Natural killer cell (primary cell): ENCODE data around the gene DOK1. TPM values are rescaled to one million over a fixed set of nuclear protein-coding genes. Genes with fewer than 3 reads are reported as not detected.

Experiments
- ATAC-seq, 3 donors: fragments of 150-1000 bp in 2 of 3; fragments of 200-7000 bp in 1 of 3; cut with Tn5 transposase; 1 replicate in 1 of 3; 2 replicates in 2 of 3; pipeline ENCODE4 v1.10.0; 2021; ENCODE audit warnings: mild to moderate bottlenecking in 2 of 3, moderate library complexity in 2 of 3
- DNase-seq, 2 donors: peaks; one replicate each; pipeline versions ENCODE4 v3.0.0 to v3.0.0-alpha.2; 2013 to 2021; ENCODE audit warnings: mixed read lengths in 1 of 2
- H3K27ac ChIP-seq: one replicate; pipeline ENCODE4 v1.5.1; 2013; ENCODE audit warnings: mild to moderate bottlenecking, low read length
- H3K27me3 ChIP-seq: one replicate; pipeline ENCODE4 v1.6.1; 2013; ENCODE audit warnings: low read length; ENCODE audit not compliant: control insufficient read depth, insufficient read depth
- H3K36me3 ChIP-seq: one replicate; pipeline ENCODE4 v1.6.1; 2013; ENCODE audit warnings: low read length; ENCODE audit not compliant: control insufficient read depth, insufficient read depth
- H3K4me1 ChIP-seq: one replicate; pipeline ENCODE4 v1.6.1; 2013; ENCODE audit warnings: low read length; ENCODE audit not compliant: control insufficient read depth, insufficient read depth
- H3K4me3 ChIP-seq: one replicate; pipeline ENCODE4 v1.5.1; 2013; ENCODE audit warnings: low read length
- H3K9me3 ChIP-seq: one replicate; pipeline ENCODE4 v1.6.1; 2013; ENCODE audit warnings: low read length; ENCODE audit not compliant: control insufficient read depth, insufficient read depth
- H3K27ac Mint-ChIP-seq, 2 donors: one replicate each; pipeline ENCODE4 v1.8.0; 2022; ENCODE audit warnings: mild to moderate bottlenecking in 2 of 2, mixed read lengths in 2 of 2, moderate library complexity in 1 of 2
- H3K27me3 Mint-ChIP-seq, 2 donors: one replicate each; pipeline ENCODE4 v1.8.0; 2022; ENCODE audit warnings: low read depth in 2 of 2, mixed read lengths in 2 of 2
- H3K36me3 Mint-ChIP-seq: one replicate; pipeline ENCODE4 v1.8.0; 2022; ENCODE audit warnings: mixed read lengths
- H3K4me1 Mint-ChIP-seq, 2 donors: one replicate each; pipeline ENCODE4 v1.8.0; 2022; ENCODE audit warnings: mixed read lengths in 2 of 2
- H3K4me3 Mint-ChIP-seq: one replicate; pipeline ENCODE4 v1.8.0; 2022; ENCODE audit warnings: mild to moderate bottlenecking, moderate library complexity, mixed read lengths
- H3K9me3 Mint-ChIP-seq, 2 donors: one replicate each; pipeline ENCODE4 v1.8.0; 2022; ENCODE audit warnings: mixed read lengths in 2 of 2
- WGBS: methylation state at CpG from one replicate; pipeline ENCODE4 v1.1.7; 2013; ENCODE audit warnings: missing lambda C conversion rate; ENCODE audit not compliant: insufficient coverage; 5-methylcytosine and 5-hydroxymethylcytosine counted together
- intact Hi-C: fragments of 100-400 bp; cut with micrococcal nuclease; formaldehyde crosslinking; loops from one replicate; pipeline ENCODE4 v1.14.2; 2022
- total RNA-seq, 4 donors: library from RNA; stranded (reverse); fragments of 120-200 nt in 1 of 4; gene quantifications; one replicate each; pipeline versions ENCODE4 v1.2.3 to v1.2.4, GENCODE V29; 2013 to 2022
- TF ChIP-seq, protein P1 (sequence below): fragments of 200-600 bp; IDR thresholded peaks from one replicate; pipeline ENCODE4 v1.8.0; 2022; ENCODE audit warnings: antibody characterized with exemption

DOK1 gene
- total RNA-seq, 3 donors from 2014 or later (not counting 1 experiment from before 2014, with no cell fraction given): 17.4 to 24.9 (median 23.9) TPM

DNA sequence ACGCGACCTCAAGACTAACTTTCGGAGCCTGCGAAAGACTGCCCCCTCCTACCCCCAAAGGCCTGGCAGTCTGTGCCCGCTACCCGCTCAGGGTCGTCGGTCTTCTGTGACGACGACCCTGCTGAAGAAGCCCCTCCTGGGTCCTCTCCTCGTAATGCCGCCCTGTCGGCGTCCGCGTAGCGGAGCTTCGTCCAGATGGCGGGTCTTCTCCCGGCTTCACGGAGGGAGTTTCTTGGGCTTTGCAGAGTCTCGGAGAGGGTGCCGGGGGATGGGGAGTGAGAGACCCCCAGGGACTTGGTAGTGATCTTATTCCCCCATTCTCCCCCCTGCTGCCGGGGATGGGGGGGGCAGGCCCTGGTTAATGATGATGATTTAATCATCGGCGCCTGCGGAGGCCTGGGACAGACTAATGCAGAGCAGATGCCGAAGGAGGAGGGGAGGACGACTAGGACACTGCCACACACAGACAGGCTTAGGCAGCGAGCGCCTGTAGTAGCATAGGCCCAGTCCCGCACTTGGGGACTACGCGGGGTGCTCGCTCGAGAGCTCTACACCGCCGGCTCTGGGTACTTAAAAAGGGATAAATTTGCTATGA is 46.5 kb upstream of the DOK1 start:
- WGBS: 18% methylated on average over 35 of the region's 38 CpGs
- TF ChIP-seq, protein P1, sequence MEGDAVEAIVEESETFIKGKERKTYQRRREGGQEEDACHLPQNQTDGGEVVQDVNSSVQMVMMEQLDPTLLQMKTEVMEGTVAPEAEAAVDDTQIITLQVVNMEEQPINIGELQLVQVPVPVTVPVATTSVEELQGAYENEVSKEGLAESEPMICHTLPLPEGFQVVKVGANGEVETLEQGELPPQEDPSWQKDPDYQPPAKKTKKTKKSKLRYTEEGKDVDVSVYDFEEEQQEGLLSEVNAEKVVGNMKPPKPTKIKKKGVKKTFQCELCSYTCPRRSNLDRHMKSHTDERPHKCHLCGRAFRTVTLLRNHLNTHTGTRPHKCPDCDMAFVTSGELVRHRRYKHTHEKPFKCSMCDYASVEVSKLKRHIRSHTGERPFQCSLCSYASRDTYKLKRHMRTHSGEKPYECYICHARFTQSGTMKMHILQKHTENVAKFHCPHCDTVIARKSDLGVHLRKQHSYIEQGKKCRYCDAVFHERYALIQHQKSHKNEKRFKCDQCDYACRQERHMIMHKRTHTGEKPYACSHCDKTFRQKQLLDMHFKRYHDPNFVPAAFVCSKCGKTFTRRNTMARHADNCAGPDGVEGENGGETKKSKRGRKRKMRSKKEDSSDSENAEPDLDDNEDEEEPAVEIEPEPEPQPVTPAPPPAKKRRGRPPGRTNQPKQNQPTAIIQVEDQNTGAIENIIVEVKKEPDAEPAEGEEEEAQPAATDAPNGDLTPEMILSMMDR: no peak
- H3K27me3 Mint-ChIP-seq: peaks cover 25 to 35% of the 10 kb centered on the region in 2 donors

DNA sequence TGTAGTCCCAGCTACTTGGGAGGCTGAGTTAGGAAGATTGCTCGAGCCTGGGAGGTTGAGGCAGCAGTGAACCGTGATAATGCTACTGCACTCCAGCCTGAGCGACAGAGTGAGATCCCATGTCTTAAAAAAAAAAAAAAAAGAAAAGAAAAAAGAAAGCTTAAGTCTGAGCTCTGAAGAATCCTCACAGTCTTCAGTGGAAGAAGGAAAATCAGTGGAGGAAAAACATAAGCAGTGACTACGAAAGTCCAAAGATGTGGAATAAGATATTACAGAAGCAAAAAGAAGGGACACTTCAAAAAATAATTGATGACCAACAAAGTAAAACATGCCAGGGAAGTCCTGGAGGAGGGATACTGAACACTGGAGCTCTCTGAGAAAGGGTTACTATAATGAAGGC is 44.2 kb upstream of the DOK1 start:
- H3K9me3 ChIP-seq: no peaks in the 10 kb centered on the region
- Mint-ChIP-seq H3K36me3 (no peaks in the 10 kb centered on the region), H3K27ac (no peak overlapping the region), H3K4me3 (no peak overlapping the region), H3K4me1 (peaks cover 28 to 33% of the 10 kb centered on the region in 2 donors), H3K9me3 (no peaks in the 10 kb centered on the region), H3K27me3 (peaks cover 29 to 45% of the 10 kb centered on the region in 2 donors)
- H3K4me1 ChIP-seq: peaks cover 44% of the 10 kb centered on the region
- DNase-seq (no peak), ATAC-seq (no peak)
- no peak overlapping the region for H3K27ac ChIP-seq
- TF ChIP-seq, protein P1: no peak
- H3K27me3 ChIP-seq: peaks cover 39% of the 10 kb centered on the region
- intact Hi-C loops: no loop called here
- 85% methylated on average over 4 of the region's 4 CpGs for WGBS
- no peak overlapping the region for H3K4me3 ChIP-seq
- peaks cover 7% of the 10 kb centered on the region for H3K36me3 ChIP-seq

More for the DNA sequence above, 46.5 kb upstream of the DOK1 start:
- peak overlapping the region; percentile 100 for H3K4me3 Mint-ChIP-seq
- H3K27me3 ChIP-seq: peaks cover 18% of the 10 kb centered on the region
- H3K9me3 ChIP-seq: no peaks in the 10 kb centered on the region
- peak overlapping the region; percentile 86 for H3K4me3 ChIP-seq
- H3K27ac ChIP-seq: peak overlapping the region; percentile 97
- intact Hi-C loops: loop anchor here (1.0 kb wide), 3 partner anchors 21 to 50 kb away; partner anchors contain the start of genes AUP1, HTRA2, TTC31 and WBP1
- no peaks in the 10 kb centered on the region for H3K36me3 Mint-ChIP-seq
- peak overlapping the region; percentile 100 for H3K27ac Mint-ChIP-seq
- H3K9me3 Mint-ChIP-seq: no peaks in the 10 kb centered on the region
- peaks cover 7% of the 10 kb centered on the region for H3K36me3 ChIP-seq
- DNase-seq (peak in 1 of 2 donors; percentile 47), ATAC-seq (peak in 1 of 3 donors; percentile 4)
- peaks cover 38 to 52% of the 10 kb centered on the region in 2 donors for H3K4me1 Mint-ChIP-seq
- peaks cover 39% of the 10 kb centered on the region for H3K4me1 ChIP-seq

DNA sequence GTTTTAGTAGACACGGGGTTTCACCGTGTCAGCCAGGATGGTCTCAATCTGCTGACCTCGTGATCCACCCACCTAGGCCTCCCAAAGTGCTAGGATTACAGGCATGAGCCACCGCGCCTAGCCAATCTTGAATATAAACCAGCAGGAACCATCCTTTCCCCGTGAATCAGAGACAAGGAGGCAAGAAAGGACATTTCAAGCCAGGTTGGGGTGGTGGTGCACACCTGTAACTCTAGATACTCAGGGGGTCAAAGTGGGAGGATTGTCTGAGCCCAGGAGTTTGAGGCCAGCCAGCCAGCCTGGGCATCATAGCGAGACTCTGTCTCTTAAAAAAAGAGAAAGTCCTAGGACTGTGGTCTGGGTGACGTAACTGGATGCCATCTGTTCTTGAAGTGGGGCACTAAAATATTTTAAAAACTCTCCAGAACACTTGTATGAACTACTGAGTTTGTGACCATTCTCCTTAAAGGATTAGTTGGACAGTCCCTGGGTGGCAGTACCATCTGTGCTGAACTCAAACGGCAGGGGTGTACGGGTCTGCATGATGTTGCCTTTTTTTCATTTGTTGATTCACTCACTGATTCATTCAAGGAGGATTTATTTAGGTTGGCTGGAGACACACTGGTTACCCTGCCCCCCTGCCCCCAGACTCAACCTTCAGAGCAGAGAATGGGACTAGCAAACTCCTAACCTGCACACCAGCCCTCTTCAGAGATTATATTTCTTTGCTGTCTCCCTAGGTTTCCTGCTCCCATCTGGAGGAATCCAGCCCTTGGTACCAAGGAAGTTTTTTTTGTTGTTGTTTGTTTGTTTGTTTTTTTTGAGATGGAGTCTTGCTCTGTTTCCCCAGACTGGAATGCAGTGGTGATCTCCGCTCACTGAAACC is 43.2 kb upstream of the DOK1 start:
- intact Hi-C loops: no loop called here
- Mint-ChIP-seq H3K9me3 (no peaks in the 10 kb centered on the region), H3K27me3 (peaks cover 35 to 55% of the 10 kb centered on the region in 2 donors), H3K36me3 (no peaks in the 10 kb centered on the region), H3K4me3 (no peak overlapping the region), H3K27ac (no peak overlapping the region), H3K4me1 (peaks cover 30 to 34% of the 10 kb centered on the region in 2 donors)
- WGBS: 38% methylated on average over 11 of the region's 11 CpGs
- Histone ChIP-seq H3K27me3 (peaks cover 46% of the 10 kb centered on the region), H3K4me1 (peaks cover 43% of the 10 kb centered on the region), H3K36me3 (no peaks in the 10 kb centered on the region), H3K4me3 (no peak overlapping the region), H3K27ac (no peak overlapping the region), H3K9me3 (no peaks in the 10 kb centered on the region)
- DNase-seq: no peak
- no peak for ATAC-seq
- TF ChIP-seq, protein P1: no peak
